Mucosa of gallbladder (tissue), 1 donor: Measurements from ENCODE around the gene JMJD8. TPM values are rescaled to one million over a fixed set of nuclear protein-coding genes. Genes with fewer than 3 reads are reported as not detected.
"Not testable (repeated sequence)": the region's sequence is repeated elsewhere in the genome, so short reads cannot be mapped to it uniquely, and the experiment has no call there.

Source experiments
- DNase-seq: peaks from one replicate; pipeline ENCODE4 v3.0.0-alpha.2; 2020; ENCODE audit warnings: low spot score
- total RNA-seq: library from RNA; stranded (reverse); gene quantifications from one replicate; pipeline ENCODE4 v1.2.1, GENCODE V29; 2021
- donor health status: DM: no; HTN: no; CAD: no.

The JMJD8 gene
- total RNA-seq, 1 donor from 2014 or later = 66.7 TPM

GRCh38 chr16:722835-723633 is 38.9 kb upstream of the JMJD8 start:
- no peak for DNase-seq

DNA sequence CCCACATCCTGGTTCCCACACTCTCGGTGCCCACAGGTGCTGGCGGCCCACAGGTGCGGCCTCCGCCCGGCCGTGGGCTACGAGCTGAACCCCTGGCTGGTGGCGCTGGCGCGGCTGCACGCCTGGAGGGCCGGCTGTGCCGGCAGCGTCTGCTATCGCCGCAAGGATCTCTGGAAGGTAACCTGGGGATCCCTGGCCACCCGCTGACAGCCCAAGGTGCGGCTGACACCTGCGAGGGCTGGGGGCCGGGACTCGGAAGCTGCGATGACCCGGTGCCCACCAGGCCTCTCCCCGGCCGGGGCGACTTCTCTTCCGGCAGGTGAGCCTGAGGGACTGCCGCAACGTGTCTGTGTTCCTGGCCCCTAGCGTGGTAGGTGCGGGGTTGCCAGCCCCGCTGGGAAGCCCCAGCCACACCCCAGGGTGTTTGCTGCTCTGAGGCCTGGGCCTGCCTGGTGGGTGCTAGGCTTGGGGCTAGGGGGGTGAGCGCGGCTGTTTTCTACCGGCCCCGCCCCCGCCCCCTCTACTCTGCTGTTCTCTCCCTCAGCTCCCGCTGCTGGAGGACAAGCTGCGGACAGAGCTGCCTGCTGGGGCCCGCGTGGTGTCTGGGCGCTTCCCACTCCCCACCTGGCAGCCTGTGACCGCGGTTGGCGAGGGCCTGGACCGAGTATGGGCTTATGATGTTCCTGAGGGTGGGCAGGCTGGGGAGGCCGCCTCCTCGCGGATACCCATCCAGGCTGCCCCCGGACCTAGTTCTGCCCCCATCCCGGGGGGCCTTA is 37.8 kb upstream of the JMJD8 start:
- no peak for DNase-seq

DNA sequence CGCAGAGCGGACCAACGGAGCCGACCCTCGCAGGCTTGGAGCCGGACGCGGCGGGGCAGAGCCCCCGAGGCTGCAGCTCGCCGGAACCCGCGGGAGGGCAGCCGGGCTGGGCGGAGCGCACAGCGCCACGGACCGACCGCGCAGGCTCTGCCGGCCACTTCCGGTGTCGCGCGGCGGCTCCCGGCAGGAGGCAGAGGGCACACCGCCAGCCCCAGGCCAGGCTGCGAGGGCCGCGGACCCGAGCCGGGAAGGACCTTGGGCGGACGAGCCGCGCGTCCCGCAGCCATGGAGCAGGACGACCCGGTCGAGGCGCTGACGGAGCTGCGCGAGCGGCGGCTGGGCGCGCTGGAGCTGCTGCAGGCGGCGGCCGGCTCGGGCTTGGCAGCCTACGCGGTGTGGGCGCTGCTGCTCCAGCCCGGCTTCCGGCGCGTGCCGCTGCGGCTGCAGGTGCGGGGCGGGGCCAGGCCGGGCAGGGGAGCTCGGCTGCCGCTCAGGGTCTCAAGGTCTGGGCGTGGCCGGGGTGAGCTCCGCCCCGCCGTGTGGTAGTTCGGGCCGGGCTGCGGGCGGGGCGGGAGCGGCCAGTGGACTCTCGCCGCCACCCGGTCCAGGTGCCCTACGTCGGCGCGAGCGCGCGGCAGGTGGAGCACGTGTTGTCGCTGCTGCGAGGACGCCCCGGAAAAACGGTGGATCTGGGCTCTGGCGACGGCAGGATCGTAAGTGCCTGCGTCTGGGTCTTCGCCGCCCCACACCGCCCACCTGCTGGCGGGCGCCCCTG is 37.0 kb upstream of the JMJD8 start, which contains the start of gene ANTKMT:
Gene ANTKMT, plus strand, starts transcription at position 157 of the 775 bp plus-strand sequence. Its CDS starts 129 bp downstream, at position 286.
- DNase-seq = peak; percentile 72

DNA sequence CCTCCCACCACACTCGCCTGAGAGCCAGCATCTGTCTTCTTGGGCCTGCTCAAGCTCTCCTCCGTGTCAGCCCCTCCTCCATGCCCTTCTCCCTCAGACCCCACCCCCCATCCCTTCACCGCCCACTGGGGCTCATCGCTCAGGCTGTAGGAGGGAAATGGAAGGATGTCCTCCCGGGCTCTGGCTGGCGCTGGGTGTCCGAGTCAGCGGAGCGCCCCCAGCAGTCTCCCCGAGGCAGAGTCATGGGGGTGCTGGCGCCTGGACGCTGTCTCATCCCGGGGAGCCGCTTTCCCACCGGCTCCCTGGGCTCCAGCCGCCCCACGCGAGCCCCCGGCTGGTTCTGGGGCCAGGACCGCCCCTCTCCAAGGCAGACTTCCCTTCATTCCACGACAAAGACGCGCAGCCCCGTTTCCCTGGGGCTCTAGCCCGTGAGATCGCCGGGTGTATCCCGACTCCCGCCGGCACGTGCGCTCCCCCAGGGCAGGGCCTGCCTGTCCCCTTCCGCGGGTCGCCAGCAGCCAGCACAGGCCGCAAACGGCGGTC is 36.4 kb upstream of the JMJD8 start:
- DNase-seq = no peak

DNA sequence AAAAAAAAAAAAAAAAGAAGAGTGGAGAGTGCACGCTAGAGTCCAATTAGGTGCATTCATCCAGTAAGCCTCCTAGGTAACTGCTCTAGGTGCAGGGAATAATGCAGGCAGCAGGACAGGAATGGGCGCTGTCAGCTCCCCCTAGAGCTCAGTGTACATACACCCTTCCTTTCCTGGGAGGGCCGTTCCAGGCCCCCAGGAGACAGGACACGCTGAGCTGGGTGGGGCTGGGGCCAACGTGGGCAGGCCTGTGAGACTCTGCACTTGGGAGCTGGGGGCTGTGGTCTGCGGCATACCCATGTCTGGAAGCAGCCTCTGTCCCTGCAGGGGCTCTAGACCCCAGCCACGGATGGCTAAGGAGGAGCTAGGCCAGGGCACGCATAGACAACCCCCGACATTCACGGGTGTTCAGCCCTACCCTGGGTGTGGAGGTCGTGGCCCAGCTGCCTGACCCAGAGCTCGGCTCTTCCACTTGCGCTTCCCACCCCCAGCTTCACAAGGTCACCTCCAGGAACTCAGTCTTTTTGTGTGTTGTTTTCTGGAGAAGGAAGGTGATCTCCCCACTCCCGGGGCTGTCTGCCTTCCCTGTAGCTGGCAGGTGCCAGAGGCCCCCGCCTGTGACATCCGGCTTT is 35.8 kb upstream of the JMJD8 start:
- DNase-seq = no peak

DNA sequence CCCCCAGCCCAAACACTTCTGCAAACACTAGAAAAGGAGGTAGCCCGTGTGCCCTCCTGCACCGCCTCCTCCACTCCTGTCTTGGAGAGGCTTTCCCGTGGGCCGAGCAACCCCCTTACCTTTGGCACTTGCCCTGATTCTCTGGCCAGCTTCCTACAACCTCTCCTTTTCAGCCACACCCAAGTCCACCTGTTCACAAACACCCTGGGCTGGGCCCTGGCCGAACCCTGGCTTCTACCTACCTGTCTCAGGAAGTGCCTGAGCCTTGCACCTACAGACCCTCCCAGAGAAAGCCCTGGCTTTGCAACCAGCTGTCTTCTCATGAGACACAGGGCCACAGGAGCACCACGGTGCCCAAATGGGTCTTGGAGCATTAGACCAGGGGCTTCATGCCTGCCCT is 34.8 kb upstream of the JMJD8 start:
- DNase-seq = no peak

DNA sequence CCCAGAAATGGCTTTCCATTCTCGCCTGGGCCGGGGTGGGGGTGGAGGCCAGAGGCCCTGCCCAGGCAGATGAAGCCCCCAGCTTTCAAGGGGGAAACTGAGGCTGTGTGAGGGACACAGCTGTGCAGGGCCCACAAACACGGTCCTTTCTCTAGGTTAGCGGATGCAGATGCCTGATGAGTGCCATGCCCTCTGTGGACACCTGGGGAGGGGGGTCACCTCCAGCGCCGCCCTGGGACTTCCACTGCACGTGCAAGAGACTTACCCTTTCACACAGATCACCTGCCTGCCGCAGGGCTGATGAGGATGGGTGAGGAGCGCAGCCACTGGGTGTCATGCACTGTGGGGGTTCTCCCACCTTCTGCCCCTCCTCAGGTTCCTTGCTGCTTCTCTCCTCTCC is 34.3 kb upstream of the JMJD8 start:
- no peak for DNase-seq

- no peak for DNase-seq
Observed at GRCh38 chr16:717450-718245, 33.5 kb upstream of the JMJD8 start.

GRCh38 chr16:716768-717325 is 32.7 kb upstream of the JMJD8 start:
- no peak for DNase-seq

GRCh38 chr16:716200-716568 is 32.0 kb upstream of the JMJD8 start:
- DNase-seq = no peak

GRCh38 chr16:715477-716199 is 31.5 kb upstream of the JMJD8 start:
- DNase-seq = no peak

DNA sequence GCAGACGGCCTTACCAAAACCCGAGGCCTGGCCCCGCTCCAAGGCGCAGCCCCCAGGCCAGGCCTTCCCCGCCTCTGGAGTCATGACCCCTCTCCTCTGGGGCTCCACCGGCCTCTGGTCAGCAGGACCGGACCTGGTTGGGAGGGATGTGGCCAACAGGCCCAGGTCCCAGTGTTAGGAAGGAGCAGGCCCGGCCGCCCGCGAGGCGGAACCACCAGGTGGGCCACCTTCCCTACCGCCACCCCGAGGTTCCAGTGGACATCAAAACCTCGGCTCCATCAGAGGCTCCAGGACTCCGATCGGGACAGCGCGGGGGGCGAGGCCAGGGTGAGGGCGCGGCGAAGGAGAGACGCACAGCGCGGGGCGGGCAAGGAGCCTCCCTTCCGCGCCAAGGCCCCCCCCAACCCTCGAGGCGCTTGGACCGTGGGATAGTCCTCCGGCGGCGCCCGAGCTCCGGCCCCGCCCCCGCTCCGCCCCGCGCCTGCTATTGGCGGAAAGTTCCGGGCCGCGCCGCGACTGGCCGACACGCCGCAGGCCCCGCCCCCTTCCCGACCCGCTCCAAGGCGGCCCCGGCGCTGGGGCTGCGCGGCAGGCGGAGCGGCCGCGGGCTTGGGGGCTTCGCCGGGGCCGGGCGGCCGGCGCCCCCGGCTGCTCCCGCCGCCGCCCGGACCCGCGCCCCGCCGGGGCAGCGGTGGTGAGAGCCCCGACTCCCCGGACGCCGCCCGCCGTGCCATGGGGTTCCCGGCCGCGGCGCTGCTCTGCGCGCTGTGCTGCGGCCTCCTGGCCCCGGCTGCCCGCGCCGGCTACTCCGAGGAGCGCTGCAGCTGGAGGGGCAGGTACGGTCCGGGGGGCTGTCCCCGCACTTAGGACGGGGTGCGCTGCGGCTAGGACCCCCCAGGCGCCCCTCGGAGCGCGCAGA is 30.7 kb upstream of the JMJD8 start, which contains the start of gene METRN:
Gene METRN, plus strand, starts transcription at position 561 of the 919 bp plus-strand sequence. Its CDS starts 172 bp downstream, at position 733.
- peak; percentile 91 for DNase-seq

- no peak for DNase-seq
Observed at GRCh38 chr16:714079-714478, 29.9 kb upstream of the JMJD8 start.

GRCh38 chr16:712740-713250 is 28.7 kb upstream of the JMJD8 start:
- DNase-seq = not testable (repeated sequence)

DNA sequence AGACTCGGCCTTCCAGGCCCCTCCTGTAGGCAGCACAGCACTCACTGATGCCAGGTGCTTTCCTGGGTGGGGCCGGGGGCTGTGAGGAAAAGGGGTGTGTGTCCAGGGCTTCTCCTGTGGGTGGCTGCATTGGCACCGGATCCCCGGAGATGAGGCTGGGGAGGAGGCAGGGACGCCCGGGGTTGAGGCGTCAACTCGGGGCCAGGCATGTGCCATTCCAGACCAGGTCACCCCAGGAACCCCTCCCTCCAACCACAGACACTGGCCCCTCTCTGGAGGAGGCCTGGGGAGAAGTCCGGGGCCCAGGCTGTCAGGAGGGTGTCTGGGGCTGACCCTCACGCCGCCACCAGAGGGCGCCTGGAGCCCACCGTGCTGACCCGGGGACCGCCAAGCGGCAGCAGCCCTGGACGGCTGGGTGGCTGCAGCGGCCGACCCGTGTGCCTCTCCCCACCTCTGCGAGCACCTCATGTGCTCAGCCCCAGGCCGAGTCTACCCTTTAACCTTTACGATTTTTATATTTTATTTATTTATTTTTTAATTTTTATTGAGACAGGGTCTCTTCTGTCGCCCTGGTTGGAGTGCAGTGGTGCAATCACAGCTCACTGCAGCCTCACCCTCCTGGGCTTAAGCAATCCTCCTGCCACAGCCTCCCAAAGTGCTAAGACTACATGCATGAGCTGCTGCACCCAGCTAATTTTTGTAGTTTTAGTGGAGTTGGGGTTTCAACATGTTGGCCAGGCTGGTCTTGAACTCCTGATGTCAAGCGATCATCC is 27.6 kb upstream of the JMJD8 start:
- peak; percentile 75 for DNase-seq

DNA sequence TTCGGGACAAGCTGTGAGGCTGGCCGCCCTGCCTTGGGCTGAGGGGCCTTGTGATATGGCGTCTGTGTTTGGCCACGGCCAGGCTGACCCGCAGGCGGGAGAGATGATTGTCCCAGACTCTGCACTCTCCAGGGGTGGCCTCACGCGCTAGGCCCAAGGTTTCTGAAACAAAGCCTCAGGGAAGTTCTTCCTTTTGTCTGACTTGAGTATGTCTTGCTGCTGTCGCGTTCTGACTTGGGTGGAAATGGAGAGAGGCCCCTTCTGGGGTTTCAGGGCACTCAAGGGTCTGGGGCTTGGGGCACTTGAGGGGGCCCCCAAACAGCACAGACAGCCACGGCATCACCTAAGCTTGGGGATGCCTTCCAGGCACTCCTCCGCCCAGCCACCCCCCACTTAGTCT is 26.9 kb upstream of the JMJD8 start:
- no peak for DNase-seq

DNA sequence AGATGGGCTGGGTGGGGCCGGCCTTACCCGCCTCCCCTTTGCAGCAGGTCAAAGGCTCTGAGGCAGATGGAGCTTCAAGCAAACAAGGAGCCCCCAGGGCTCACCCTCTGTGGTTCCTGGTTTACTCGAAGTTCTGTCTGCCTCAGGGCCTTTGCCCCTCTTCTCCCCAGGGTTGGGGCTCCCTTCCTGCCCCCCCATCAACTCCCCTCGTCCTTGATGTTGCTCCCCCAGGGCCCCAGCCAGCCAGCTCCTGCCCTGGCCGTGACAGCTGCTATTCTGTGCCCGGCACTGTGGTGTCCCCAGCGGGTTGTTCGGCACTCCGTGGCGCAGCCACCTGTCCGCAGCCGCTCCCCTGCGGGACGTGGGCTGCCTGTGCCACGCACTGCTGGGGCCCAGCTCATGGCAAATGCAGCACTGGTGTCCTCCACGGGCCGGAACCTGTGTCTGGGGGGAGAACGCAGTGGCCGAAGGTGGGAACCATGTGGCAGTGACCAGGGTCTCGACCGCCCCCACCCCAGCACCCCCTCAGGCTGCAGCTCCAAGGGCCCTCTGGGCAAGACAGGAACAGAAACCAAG is 26.5 kb upstream of the JMJD8 start:
- DNase-seq = no peak
